Nephron progenitor cell (in vitro differentiated cells): ENCODE results near the gene UBE2V1.

Experiments used
- DNase-seq: peaks from one replicate; pipeline ENCODE4 v3.0.0; 2021
- H3K27ac Mint-ChIP-seq: 2 replicates; pipeline ENCODE4 v1.8.0; 2021; ENCODE audit warnings: mild to moderate bottlenecking, moderate library complexity, mixed read lengths
- H3K27me3 Mint-ChIP-seq: 2 replicates; pipeline ENCODE4 v1.8.0; 2021; ENCODE audit warnings: mild to moderate bottlenecking, low read depth, mixed read lengths; ENCODE audit not compliant: poor library complexity
- H3K36me3 Mint-ChIP-seq: 2 replicates; pipeline ENCODE4 v1.8.0; 2021; ENCODE audit warnings: low read depth, mixed read lengths
- H3K4me1 Mint-ChIP-seq: 2 replicates; pipeline ENCODE4 v1.8.0; 2021; ENCODE audit warnings: mixed read lengths
- H3K4me3 Mint-ChIP-seq: 2 replicates; pipeline ENCODE4 v1.8.0; 2021; ENCODE audit warnings: mild to moderate bottlenecking, moderate library complexity, mixed read lengths
- H3K9me3 Mint-ChIP-seq: 2 replicates; pipeline ENCODE4 v1.8.0; 2021; ENCODE audit warnings: mild to moderate bottlenecking, moderate library complexity, mixed read lengths
- TF ChIP-seq, protein P1 (sequence below): fragments of 200-600 bp; sonication (generic); IDR thresholded peaks from 2 replicates; pipeline ENCODE4 v1.5.0; 2021; ENCODE audit warnings: antibody characterized with exemption

The UBE2V1 gene

DNA sequence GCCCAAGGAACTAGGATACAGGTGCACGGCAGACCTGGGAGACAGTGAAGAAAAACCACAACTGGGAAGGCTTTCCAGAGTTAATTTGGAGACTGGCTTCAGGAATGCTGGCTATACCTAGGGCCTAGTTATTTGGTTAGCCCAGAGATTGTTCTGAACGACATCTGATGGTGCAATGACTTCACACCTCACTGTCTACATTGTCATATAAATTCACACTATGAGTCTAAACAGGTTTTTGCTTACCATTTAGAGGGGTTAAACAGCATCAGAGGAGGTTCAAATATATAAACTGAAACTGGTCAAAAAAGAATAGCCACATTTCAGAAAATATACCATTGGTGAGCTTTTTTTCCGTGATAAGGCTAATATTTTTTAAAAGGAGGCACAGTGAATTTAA lies 16.7 kb downstream of the UBE2V1 start:
- Mint-ChIP-seq H3K4me1 (peaks cover 21% of the 10 kb centered on the region), H3K4me3 (no peak overlapping the region), H3K27me3 (peaks cover 8% of the 10 kb centered on the region), H3K27ac (no peak overlapping the region), H3K36me3 (peaks cover 21% of the 10 kb centered on the region), H3K9me3 (no peaks in the 10 kb centered on the region)
- TF ChIP-seq, protein P1, sequence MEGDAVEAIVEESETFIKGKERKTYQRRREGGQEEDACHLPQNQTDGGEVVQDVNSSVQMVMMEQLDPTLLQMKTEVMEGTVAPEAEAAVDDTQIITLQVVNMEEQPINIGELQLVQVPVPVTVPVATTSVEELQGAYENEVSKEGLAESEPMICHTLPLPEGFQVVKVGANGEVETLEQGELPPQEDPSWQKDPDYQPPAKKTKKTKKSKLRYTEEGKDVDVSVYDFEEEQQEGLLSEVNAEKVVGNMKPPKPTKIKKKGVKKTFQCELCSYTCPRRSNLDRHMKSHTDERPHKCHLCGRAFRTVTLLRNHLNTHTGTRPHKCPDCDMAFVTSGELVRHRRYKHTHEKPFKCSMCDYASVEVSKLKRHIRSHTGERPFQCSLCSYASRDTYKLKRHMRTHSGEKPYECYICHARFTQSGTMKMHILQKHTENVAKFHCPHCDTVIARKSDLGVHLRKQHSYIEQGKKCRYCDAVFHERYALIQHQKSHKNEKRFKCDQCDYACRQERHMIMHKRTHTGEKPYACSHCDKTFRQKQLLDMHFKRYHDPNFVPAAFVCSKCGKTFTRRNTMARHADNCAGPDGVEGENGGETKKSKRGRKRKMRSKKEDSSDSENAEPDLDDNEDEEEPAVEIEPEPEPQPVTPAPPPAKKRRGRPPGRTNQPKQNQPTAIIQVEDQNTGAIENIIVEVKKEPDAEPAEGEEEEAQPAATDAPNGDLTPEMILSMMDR, result no peak
- DNase-seq, result no peak

DNA sequence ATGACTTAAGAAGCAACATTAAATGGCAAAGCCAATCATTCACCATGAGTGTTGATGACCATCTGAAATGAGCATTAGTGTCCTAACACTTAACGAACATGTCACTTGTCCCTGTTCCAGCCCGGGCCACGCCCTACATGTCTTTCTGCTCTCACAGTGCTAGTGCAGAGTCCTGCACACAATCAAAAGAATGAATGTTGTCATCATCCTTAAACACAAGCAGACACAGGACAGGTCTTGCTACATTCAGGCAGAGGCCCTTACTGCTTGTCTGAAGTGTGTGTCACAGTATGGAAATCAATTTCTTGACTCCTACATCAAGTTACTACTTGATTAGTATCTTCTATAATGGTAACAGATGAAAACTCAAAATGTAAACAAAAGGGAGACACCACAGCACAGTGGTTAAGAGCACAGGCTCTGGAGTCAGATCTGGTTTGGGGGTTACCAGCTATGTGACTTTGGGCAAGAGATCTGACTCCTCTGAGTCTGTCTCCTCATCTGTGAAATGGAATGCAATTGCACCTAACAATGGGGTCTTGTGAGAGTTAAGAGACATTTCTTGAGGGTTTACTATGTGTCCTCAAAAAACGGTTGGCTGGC lies 17.4 kb downstream of the UBE2V1 start:
- H3K4me1 Mint-ChIP-seq, result peaks cover 21% of the 10 kb centered on the region
- no peak overlapping the region for H3K27ac Mint-ChIP-seq
- DNase-seq, result no peak
- H3K36me3 Mint-ChIP-seq, result peaks cover 21% of the 10 kb centered on the region
- TF ChIP-seq, protein P1, result no peak
- H3K9me3 Mint-ChIP-seq, result no peaks in the 10 kb centered on the region
- H3K4me3 Mint-ChIP-seq, result no peak overlapping the region
- peaks cover 8% of the 10 kb centered on the region for H3K27me3 Mint-ChIP-seq

DNA sequence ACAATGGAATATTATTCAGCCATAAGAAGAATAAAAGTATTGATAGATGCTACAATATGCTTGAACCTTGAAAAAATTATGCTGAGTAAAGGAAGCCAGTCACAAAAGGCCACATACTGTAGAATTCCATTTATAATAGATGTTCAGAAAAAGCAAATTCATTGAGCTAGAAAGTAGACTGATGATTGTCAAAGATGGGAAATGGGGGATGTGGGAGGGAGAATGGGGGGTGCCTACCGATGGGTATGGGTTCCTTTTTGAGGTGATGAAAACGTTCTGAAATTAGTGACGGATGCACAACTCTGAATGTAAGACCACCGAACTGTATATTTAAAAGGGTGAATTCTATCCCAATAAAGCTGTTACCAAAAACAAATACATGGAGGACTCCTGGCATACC lies 18.4 kb downstream of the UBE2V1 start:
- H3K9me3 Mint-ChIP-seq, result no peaks in the 10 kb centered on the region
- no peak overlapping the region for H3K27ac Mint-ChIP-seq
- TF ChIP-seq, protein P1, result no peak
- H3K27me3 Mint-ChIP-seq, result peaks cover 8% of the 10 kb centered on the region
- no peak overlapping the region for H3K4me3 Mint-ChIP-seq
- peaks cover 28% of the 10 kb centered on the region for H3K36me3 Mint-ChIP-seq
- no peak for DNase-seq
- peaks cover 21% of the 10 kb centered on the region for H3K4me1 Mint-ChIP-seq

DNA sequence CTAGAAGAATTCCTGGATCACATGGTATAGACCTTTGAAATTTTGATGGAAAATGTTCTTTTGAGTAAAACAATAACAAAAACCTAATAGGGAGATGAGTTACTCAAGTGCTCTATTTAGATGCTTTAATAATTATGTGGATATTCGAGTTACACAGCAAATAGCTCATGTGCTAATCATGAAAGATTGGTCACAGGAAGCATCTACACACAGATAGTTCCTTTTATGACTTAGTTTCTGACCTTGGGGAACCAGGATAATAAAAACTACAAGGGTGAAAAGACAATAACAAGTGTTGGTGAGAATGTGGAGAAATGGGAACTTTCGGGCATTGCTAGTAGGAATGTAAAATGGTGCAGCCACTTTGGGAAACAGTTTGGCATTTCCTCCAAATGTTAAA lies 19.7 kb downstream of the UBE2V1 start:
- peaks cover 12% of the 10 kb centered on the region for H3K4me1 Mint-ChIP-seq
- no peak for DNase-seq
- TF ChIP-seq, protein P1, result no peak
- H3K36me3 Mint-ChIP-seq, result peaks cover 28% of the 10 kb centered on the region
- no peak overlapping the region for H3K27ac Mint-ChIP-seq
- peaks cover 8% of the 10 kb centered on the region for H3K27me3 Mint-ChIP-seq
- no peaks in the 10 kb centered on the region for H3K9me3 Mint-ChIP-seq
- H3K4me3 Mint-ChIP-seq, result no peak overlapping the region

DNA sequence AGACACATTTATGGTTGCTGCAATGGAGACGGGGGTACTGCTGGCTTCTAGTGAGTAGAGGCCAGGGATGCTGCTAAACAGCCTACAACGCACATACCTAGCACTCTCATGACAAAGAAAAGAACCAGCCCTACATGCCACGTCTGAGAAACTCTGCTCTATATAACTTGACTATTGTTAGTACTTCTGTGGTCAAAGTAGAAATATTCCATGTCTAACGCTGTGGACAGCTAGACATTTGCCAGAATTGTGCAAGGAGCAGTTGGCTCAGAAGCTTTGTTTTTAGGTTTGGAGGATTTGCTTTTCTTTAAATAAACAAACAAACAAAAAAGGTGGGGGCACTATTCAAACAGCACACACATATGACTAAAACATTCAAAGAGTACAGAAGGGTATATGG lies 20.5 kb downstream of the UBE2V1 start:
- no peaks in the 10 kb centered on the region for H3K9me3 Mint-ChIP-seq
- peaks cover 8% of the 10 kb centered on the region for H3K27me3 Mint-ChIP-seq
- H3K4me3 Mint-ChIP-seq, result no peak overlapping the region
- TF ChIP-seq, protein P1, result no peak
- H3K36me3 Mint-ChIP-seq, result peaks cover 35% of the 10 kb centered on the region
- peaks cover 5% of the 10 kb centered on the region for H3K4me1 Mint-ChIP-seq
- no peak for DNase-seq
- no peak overlapping the region for H3K27ac Mint-ChIP-seq

DNA sequence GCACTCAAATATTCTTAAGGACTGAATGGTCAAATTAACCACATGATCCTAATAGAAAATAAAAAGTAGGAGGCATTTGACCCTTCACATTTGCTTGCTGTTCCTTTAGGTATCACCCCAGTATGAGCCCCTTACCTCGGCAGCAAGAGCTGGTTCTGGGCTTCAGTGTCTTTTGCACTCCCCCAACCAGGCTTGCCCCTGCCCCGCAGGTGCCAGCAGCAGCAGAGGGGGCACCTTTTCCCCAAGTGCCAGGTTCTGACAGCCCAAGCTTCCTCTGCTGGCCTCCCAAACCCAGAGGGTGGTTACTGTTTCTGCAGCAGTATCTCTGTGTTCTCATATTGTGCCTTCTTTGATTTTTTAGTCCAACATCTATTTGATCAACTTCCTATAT lies 23.2 kb downstream of the UBE2V1 start:
- Mint-ChIP-seq H3K9me3 (no peaks in the 10 kb centered on the region), H3K36me3 (peaks cover 30% of the 10 kb centered on the region), H3K4me3 (no peak overlapping the region), H3K4me1 (peaks cover 24% of the 10 kb centered on the region), H3K27me3 (peaks cover 8% of the 10 kb centered on the region), H3K27ac (peak overlapping the region; percentile 67)
- no peak for DNase-seq
- TF ChIP-seq, protein P1, result no peak
